SH-SY5Y (cell line): ENCODE data around the gene PWWP2A.

Experiments used
- GATA2 ChIP-seq: IDR thresholded peaks from 2 replicates; pipeline ENCODE4 v1.6.1; 2011; ENCODE audit warnings: mild to moderate bottlenecking, low read depth, low read length
- GATA3 ChIP-seq: IDR thresholded peaks from 2 replicates; pipeline ENCODE4 v1.6.1; 2011; ENCODE audit warnings: low read depth, mild to moderate bottlenecking, low read length, moderate library complexity

The PWWP2A gene

DNA sequence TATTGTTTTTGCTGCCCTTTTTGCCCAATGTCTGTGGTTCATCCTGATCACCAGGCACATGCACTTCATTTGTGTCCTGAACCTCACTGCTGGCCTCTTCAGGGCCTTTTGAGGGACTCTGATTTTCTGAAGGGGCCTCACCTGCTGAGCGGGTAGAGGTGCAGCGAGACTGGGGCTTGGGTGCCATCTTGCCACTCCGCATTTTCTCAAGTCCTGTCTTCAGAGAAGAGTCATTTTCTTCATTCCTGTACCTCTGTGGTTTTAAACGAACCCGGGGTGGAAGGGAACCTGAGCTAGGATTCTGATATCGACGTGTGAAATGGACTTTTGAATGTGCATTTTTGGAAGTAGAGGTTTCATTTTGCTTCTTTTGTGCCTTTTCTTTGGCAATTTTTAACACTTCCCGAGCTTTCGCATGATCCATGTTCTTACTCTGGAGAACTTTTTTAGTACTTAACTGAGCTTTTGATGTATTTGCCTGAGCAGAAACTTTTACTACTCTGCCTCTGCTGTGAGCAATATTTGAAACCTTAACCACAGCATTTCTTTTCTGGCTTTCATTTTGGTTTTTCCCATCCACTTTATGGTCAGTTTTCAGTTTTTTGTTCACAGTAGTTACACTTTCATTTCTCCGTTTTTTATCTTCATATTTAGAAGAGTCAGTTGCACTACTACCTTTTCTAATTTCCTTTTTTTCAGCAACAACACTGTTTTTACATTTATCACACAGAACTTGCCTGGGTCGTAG, 26.1 kb downstream of the PWWP2A start:
- TF ChIP-seq GATA3 (no peak), GATA2 (no peak)

DNA sequence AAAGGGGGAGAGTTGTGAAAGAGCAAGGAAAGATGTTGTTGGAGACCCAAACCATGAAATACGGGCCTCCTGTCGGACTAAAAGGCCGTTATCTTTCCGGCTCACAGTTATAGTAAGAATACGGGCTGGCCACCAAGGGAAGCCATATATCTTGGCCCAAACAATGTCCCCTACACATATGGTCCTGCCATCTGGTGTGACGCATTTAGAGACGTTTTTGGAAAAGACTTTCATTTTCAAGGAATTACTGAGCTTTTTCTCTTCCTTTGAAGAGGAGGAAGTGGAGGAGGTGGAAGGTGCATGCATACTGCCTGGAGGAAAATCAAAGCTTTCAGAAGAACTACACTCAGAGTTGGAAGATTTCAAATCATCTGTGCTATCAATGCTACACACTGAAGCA, 26.7 kb downstream of the PWWP2A start:
- TF ChIP-seq GATA2 (no peak), GATA3 (no peak)

DNA sequence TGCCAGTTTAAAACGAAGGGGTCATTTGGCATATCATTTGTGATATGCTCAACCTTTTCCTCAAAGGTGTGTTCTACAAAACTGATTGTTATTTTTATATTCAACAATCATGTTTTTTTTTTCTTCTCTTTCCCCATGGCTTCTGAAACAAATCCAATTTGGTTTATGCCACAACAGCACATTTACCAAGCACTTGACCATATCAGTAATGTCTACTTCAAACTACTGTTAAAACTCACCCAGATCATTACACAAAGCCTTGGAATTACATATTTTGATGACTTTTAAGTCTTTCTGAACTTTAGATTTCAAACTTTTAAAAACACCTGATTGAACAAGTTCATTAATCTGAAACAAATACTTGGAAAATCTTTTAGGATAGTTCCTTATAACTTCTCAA, 29.2 kb downstream of the PWWP2A start:
- no peak for TF ChIP-seq GATA3
- no peak for TF ChIP-seq GATA2

- no peak for TF ChIP-seq GATA2
These were observed 29.7 kb downstream of the PWWP2A start for GRCh38 chr5:160089531-160089930.

- TF ChIP-seq GATA2: no peak
- no peak for TF ChIP-seq GATA3
These were observed 30.4 kb downstream of the PWWP2A start for GRCh38 chr5:160088805-160089204.

DNA sequence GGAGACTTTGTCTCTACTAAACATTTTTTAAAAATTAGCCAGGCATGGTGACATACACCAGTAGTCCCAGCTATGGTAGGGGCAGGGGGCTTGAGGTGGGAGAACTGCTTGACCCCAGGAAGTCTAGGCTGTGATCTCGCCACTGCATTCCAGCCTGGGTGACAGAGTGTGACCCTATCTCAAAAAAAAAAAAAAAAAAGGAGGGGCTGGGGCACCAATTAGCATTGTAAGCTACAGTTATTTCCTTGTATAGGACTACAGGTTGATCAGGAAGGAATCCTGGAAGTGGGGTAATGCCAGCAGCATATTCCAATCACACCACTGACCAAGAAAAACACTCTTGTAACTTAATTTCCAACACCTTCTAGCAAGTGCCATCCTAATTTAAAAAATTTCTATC, 32.1 kb downstream of the PWWP2A start:
- TF ChIP-seq GATA2: no peak
- TF ChIP-seq GATA3: no peak

DNA sequence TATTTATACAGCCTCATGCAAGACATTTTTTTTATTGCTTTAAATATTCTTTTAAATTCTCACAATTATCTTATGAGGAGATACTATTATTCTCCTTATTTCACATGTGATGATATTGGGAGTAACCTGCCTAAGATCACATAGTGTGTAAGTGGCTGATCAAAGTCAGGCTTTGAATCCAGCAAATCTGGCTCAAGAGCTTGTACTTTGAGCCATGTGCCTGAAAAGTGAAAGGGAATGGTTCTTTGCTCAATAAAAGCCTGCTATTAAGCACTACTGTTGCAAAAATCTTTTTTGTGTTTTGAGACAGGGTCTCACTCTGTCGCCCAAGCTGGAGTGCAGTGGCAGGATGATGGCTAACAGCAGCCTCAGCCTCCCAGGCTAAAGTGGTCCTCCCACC, 35.1 kb downstream of the PWWP2A start:
- no peak for TF ChIP-seq GATA2
- TF ChIP-seq GATA3: no peak

- TF ChIP-seq GATA2 (no peak), GATA3 (no peak)
These were observed 35.7 kb downstream of the PWWP2A start for GRCh38 chr5:160083501-160083900.

DNA sequence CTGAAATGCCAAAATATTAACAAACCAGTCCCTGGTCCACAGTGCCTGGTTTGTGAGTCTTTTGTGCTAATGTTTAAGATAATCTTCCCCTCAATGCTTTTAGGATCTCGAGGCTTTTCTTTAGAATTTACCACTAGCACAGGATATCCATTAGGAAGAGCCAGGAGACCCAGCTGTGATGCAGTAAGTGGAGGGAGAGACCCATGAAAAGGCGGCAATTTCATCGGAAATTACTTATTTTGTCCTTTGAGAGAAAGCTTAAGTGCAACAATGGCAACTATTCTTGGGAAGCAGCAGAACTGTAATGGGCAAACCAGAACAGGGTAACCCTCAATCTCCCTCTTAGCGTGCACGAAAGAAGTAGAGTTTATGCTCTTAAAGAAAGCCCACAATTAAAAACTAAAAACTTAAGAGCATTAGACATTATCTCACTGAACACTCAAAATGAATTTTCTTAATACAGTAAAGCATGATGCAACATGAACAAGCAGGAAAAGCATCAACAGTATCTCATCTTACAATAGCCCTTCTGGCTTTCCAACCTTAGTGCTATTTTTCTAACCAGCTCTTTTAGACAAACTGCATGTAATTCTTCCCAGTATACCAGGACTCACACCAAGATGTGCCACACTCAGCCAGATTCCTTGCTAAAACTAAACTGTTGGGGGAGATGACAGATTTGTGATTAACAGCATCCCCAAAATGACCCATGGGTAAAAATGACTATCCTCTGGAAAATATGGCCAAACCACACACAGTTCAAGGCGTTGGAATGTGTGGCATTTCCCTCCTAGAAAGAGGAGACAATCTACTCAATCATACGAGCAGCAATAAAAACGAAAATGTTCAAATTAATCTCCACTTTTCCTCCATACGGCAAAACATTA, 36.4 kb downstream of the PWWP2A start:
- TF ChIP-seq GATA3 (no peak), GATA2 (no peak)

DNA sequence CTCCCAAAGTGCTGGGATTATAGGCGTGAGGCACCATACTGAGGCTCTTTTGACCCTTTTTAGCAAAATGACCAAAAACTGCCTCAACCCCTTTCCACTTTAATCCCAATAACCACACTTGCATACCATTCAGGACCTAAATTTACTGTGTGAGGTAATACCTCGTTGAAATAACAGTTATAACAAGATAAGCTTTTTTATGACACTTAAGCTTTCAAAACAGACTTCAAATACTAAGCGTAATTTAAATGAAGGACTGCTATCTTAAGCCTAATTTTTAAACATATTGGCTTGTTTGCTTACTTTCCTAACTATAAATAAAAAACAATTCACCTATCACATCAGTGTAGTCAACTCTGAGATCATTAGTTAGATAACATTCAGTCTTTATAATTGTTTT, 37.8 kb downstream of the PWWP2A start:
- TF ChIP-seq GATA2: no peak
- no peak for TF ChIP-seq GATA3

GRCh38 chr5:160079753-160080152, 39.5 kb downstream of the PWWP2A start:
- TF ChIP-seq GATA2: no peak
- no peak for TF ChIP-seq GATA3

DNA sequence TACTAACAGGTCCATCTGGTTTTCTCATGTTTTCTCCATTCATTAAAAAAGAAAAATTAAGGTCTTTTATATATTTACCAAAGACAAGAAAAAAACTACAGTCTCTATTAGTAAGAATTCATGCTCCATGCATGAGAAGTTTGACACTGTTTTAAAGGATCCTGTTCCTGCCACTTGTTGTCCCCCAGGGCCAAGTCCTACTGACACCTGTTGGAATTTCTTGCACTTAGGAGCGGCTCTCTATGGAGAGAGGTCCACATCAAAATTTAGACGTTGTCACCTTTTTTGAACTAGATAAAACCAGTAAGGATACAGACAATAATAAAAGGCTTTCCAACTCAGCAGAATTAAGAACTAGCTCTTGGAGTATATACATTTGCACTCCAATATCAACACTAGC, 42.3 kb downstream of the PWWP2A start:
- no peak for TF ChIP-seq GATA2
- no peak for TF ChIP-seq GATA3

GRCh38 chr5:160075073-160075472, 44.2 kb downstream of the PWWP2A start:
- TF ChIP-seq GATA2: no peak
- TF ChIP-seq GATA3: no peak

GRCh38 chr5:160071916-160072315, 47.3 kb downstream of the PWWP2A start:
- TF ChIP-seq GATA2: no peak
- no peak for TF ChIP-seq GATA3

- no peak for TF ChIP-seq GATA3
- no peak for TF ChIP-seq GATA2
These were observed 47.7 kb downstream of the PWWP2A start for GRCh38 chr5:160071516-160071915.
